ENCODE data around the gene PAQR9.

Gene PAQR9

GRCh38 chr3:142950972-142951371, 12.5 kb downstream of the PAQR9 start:
- Histone ChIP-seq H3K27me3 (no peaks in the 10 kb centered on the region), H3K36me3 (no peaks in the 10 kb centered on the region), H3K9me3 (no peaks in the 10 kb centered on the region), H3K4me3 (ENCODE audit: low read depth, low read length) (no peak overlapping the region), H3K4me1 (no peaks in the 10 kb centered on the region)
- TF ChIP-seq CTCF (IDR thresholded peaks at IDR 0.05; ENCODE audit: low read depth, low read length) = no peak
- no peak for DNase-seq

GRCh38 chr3:142947799-142948575, 15.5 kb downstream of the PAQR9 start:
- no peaks in the 10 kb centered on the region for H3K4me1 ChIP-seq
- no peak for TF ChIP-seq CTCF (IDR thresholded peaks at IDR 0.05; ENCODE audit: low read depth, low read length)
- H3K9me3 ChIP-seq = no peaks in the 10 kb centered on the region
- no peak overlapping the region for H3K4me3 ChIP-seq (ENCODE audit: low read depth, low read length)
- H3K36me3 ChIP-seq = no peaks in the 10 kb centered on the region
- no peaks in the 10 kb centered on the region for H3K27me3 ChIP-seq
- no peak for DNase-seq

GRCh38 chr3:142947352-142947751, 16.1 kb downstream of the PAQR9 start:
- Histone ChIP-seq H3K9me3 (no peaks in the 10 kb centered on the region), H3K4me3 (ENCODE audit: low read depth, low read length) (no peak overlapping the region), H3K27me3 (no peaks in the 10 kb centered on the region), H3K36me3 (no peaks in the 10 kb centered on the region), H3K4me1 (no peaks in the 10 kb centered on the region)
- no peak for TF ChIP-seq CTCF (IDR thresholded peaks at IDR 0.05; ENCODE audit: low read depth, low read length)
- no peak for DNase-seq

- Histone ChIP-seq H3K4me1 (no peaks in the 10 kb centered on the region), H3K27me3 (no peaks in the 10 kb centered on the region), H3K4me3 (ENCODE audit: low read depth, low read length) (no peak overlapping the region), H3K36me3 (no peaks in the 10 kb centered on the region), H3K9me3 (no peaks in the 10 kb centered on the region)
- no peak for DNase-seq
- no peak for TF ChIP-seq CTCF (IDR thresholded peaks at IDR 0.05; ENCODE audit: low read depth, low read length)
Observed at GRCh38 chr3:142946861-142947260, 16.6 kb downstream of the PAQR9 start.

- Histone ChIP-seq H3K4me1 (no peaks in the 10 kb centered on the region), H3K4me3 (ENCODE audit: low read depth, low read length) (no peak overlapping the region), H3K36me3 (no peaks in the 10 kb centered on the region), H3K27me3 (no peaks in the 10 kb centered on the region), H3K9me3 (no peaks in the 10 kb centered on the region)
- no peak for DNase-seq
- TF ChIP-seq CTCF (IDR thresholded peaks at IDR 0.05; ENCODE audit: low read depth, low read length) = no peak
Observed at GRCh38 chr3:142945023-142945422, 18.5 kb downstream of the PAQR9 start.

- no peaks in the 10 kb centered on the region for H3K9me3 ChIP-seq
- H3K4me1 ChIP-seq = no peaks in the 10 kb centered on the region
- DNase-seq = no peak
- no peaks in the 10 kb centered on the region for H3K27me3 ChIP-seq
- TF ChIP-seq CTCF (IDR thresholded peaks at IDR 0.05; ENCODE audit: low read depth, low read length) = no peak
- no peak overlapping the region for H3K4me3 ChIP-seq (ENCODE audit: low read depth, low read length)
- H3K36me3 ChIP-seq = no peaks in the 10 kb centered on the region
Observed at GRCh38 chr3:142944342-142944741, 19.1 kb downstream of the PAQR9 start.
